DMS53 treated with DMSO at 0.1 percent for 48 hours (cell line): ENCODE data around the gene EFEMP1.

Source experiments
- DNase-seq: peaks from one replicate; lab custom pipeline; 2025; ENCODE audit not compliant: unreplicated experiment; lab: John Stamatoyannopoulos, UW

Gene EFEMP1

GRCh38 chr2:55871637-55872036, 51.9 kb downstream of the EFEMP1 start:
- no peak for DNase-seq

GRCh38 chr2:55869637-55870325, 53.8 kb downstream of the EFEMP1 start:
- no peak for DNase-seq

GRCh38 chr2:55865096-55865835, 58.3 kb downstream of the EFEMP1 start:
- no peak for DNase-seq

GRCh38 chr2:55864351-55865084, 59.1 kb downstream of the EFEMP1 start:
- DNase-seq, result no peak

DNA sequence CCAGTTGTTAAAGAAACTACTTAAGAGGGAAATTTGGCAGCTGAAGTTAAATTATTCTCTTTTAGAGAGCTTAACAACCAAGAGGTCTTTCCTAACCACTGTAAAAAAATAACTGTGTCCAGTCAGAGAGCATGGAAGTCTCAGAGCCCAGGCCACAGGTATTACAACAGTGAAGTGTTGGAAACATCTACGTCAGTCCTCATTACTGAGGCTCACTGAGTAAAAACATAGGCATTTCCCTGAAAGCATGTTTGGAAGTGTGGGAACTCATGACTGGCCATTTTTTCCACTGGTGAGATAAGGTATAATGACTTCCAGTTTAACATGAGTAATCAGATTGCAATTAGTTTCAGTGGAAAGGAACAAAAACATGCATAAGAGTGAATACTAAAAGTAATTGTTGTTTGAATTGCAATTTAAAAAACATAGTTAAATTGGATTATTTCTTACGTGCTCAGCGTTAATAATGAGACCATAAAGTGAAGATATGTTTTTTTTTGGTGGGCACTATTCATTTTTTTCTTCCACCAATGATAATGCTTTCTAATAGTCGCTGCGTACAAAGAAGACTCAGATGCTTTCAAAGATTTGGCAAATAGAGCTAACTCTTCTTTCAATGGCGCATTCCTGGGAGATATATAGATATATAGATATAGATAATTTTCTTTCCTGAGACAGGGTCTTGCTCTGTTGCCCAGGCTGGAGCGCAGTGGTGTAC, 60.8 kb downstream of the EFEMP1 start:
- DNase-seq, result no peak

- no peak for DNase-seq
Measured at GRCh38 chr2:55862246-55862645, 61.3 kb downstream of the EFEMP1 start.

DNA sequence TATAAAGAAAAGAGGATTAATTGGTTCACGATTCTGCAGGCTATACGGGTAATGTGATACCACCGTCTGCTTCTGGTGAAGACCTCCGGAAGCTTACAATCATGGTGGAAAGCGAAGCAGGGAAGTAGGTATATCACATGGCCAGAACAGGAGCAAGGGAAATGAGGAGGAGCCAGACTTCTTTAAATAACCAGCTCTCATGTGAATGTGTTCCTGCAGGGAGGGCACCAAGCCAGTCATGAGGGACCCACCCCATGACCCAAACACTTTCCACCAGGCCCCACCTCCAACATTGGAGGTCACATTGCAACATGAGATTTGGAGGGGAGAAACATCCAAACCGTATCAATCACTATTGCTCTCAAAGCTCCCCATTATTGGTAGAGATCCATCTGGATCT, 61.8 kb downstream of the EFEMP1 start:
- DNase-seq, result no peak

DNA sequence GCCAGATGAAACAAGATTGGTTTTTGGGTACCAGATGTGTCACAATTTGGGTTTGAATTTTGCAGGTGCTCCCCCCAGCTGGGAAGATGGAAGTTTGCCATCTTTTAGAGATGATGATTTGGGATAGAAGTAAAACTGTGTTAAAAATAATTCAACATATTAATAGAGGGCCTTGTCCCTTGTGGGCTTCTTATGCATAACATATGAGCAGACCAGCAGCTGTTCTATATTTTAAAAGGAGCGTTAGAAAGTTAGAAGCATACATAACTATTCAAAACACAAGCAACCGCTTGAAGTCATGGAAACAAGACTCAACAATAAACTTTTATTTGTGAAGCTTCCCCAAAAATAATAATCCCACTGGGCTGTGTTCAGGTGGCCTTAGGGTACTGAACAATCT, 62.8 kb downstream of the EFEMP1 start:
- no peak for DNase-seq

- DNase-seq, result no peak
Measured at GRCh38 chr2:55859875-55860274, 63.7 kb downstream of the EFEMP1 start.

DNA sequence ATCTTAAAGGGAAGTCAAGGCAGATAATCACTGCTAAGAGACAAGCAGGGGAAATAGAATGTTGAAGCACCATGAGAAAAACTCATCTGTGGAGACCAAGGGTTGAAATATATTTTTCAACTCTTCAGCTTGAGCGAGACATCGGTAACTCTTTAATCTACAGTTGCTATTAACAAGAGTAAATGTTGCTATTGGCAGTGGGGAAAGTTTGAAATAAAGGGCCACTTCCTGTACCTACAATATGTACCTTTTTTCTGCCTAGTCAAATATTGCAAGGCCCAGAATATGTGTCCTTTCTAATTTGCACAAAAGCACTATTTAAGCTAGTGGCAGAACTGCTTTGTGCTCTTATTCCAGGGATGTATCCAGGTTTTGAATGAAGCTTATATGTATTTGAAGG, 65.8 kb downstream of the EFEMP1 start:
- DNase-seq, result no peak

GRCh38 chr2:55856936-55857335, 66.6 kb downstream of the EFEMP1 start:
- no peak for DNase-seq

GRCh38 chr2:55848096-55848495, 75.5 kb downstream of the EFEMP1 start:
- no peak for DNase-seq

GRCh38 chr2:55846426-55846825, 77.2 kb downstream of the EFEMP1 start:
- no peak for DNase-seq

DNA sequence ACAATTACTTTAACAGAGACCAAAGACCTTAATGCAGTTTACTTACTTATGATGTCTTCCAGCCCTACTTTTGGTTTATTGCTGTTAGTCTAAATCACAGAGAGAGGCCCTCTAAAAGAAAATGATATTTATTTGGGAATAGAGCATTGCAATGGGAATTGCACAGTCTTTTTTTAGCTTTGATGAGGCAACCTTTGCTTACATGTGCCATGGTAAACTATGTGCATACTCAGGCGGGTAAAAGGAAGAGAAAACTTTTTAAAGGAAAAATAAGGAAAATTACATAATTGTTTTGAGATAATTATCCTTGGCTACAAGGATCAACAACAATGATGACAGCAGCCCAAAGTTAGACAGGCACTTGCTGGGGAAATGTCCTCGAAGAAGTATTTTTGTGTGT, 78.6 kb downstream of the EFEMP1 start:
- no peak for DNase-seq

DNA sequence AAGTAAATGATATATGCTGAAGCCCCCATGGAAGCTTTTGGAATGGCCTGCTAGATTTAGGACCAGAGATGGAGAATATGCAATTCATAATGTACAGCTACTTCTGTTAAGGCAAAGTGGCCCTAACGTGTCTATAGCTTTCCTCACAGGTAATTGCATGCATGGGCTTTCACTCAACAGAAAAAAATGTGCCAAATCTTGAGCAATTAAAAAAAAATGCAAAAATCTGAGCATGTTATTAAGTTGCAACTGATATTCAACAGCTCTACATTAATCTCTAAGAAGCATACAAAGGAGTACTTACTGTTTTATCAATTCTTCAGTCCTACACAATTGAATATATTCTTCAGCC, 79.6 kb downstream of the EFEMP1 start:
- DNase-seq, result no peak

GRCh38 chr2:55843096-55843993, 80.2 kb downstream of the EFEMP1 start:
- peak; percentile 81 for DNase-seq

DNA sequence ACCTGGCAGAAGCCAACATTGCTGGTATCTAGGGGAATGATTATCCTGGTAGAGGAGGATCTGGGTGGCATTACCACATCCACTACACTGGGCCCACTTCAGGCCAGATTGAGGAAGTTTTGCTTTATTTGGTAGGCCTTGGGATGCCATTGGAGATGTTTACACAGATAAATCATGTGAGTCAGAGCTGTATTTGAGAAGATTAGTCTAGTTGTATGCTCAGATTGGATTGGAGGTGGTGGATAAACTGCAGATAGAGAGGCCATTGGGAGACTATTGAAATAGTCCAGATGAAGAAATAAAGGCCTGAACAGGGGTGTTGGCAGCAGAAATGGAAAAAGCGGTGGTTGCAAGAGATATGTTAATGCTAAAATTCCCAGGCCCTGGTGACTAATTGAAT, 81.5 kb downstream of the EFEMP1 start:
- peak; percentile 78 for DNase-seq

DNA sequence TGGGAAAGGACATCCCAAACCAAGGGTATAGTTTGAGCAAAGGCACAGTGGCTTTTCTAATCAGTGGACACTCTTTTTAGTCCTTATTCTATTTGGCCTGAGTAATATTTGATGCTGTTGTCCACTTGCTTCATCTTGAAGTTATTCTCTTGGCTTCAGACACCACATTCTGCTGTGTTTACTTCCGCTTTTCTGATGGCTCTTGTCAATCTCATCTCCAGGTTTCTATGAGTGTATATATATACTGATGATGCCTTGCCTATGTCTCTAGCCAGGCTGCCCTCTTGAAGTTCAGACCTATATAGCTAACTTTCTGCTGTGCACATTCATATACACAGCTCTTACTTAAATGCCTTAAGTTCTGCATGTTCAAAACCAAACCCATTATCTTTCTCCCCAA, 83.1 kb downstream of the EFEMP1 start:
- no peak for DNase-seq

DNA sequence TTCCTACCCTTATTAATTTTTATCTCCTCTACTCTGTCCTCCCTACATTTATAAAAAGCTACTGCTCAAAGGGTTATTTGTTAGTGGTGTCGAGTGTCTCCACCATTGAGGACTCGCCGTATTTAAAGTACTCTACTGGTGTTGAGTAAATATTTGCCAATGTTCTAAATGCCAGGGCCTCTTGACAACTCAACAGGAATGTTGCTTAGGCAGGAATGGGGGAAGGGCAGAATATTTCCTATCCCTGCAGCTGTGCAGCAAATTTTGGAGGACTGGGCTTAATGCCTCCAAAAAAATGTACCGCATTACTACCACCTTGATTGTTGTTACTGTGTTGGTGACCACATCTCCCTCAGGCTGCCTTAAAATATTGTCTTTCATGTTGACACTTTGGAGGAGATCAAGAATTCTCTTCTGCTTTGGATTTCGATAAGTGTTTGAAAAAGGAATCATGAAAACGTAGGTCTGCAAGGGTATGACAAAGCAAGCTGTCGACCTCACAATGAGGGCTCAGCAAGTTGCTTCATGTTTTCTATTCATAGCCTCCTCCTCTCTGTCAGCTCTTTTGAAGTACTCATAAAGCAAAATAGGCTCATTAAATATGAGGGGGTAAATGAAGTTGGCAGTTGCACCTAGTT, 84.3 kb downstream of the EFEMP1 start:
- DNase-seq, result peak; percentile 92

- DNase-seq, result peak; percentile 67
Measured at GRCh38 chr2:55838653-55839052, 84.9 kb downstream of the EFEMP1 start.
